GM19438 (cell line): ENCODE results near the gene ELMO1.
"Not testable (repeated sequence)": the region's sequence is repeated elsewhere in the genome, so short reads cannot be mapped to it uniquely, and the experiment has no call there.

Source experiments
- ATAC-seq: cut with Tn5 transposase; IDR thresholded peaks from one replicate; pipeline ENCODE4 v1.9.1; 2021; ENCODE audit warnings: low read depth; ENCODE audit not compliant: unreplicated experiment

ELMO1 gene

GRCh38 chr7:37151741-37152413, 296.8 kb downstream of the ELMO1 start:
- ATAC-seq = no peak

GRCh38 chr7:37150856-37151255, 297.8 kb downstream of the ELMO1 start:
- ATAC-seq = no peak

GRCh38 chr7:37150180-37150579, 298.5 kb downstream of the ELMO1 start:
- ATAC-seq = no peak

GRCh38 chr7:37149773-37150124, 298.9 kb downstream of the ELMO1 start:
- ATAC-seq = no peak

- ATAC-seq = no peak
These were observed 299.5 kb downstream of the ELMO1 start for GRCh38 chr7:37149051-37149772.

- ATAC-seq = no peak
These were observed 303.0 kb downstream of the ELMO1 start for GRCh38 chr7:37145682-37146081.

- no peak for ATAC-seq
These were observed 304.2 kb downstream of the ELMO1 start for GRCh38 chr7:37144423-37144822.

- no peak for ATAC-seq
These were observed 305.7 kb downstream of the ELMO1 start for GRCh38 chr7:37142958-37143357.

GRCh38 chr7:37141742-37142141, 306.9 kb downstream of the ELMO1 start:
- ATAC-seq = no peak

GRCh38 chr7:37133902-37134301, 314.8 kb downstream of the ELMO1 start:
- ATAC-seq = not testable (repeated sequence)

GRCh38 chr7:37131855-37132254, 316.8 kb downstream of the ELMO1 start:
- ATAC-seq = no peak

- ATAC-seq = no peak
These were observed 319.6 kb downstream of the ELMO1 start for GRCh38 chr7:37129035-37129425.

GRCh38 chr7:37128327-37129034, 320.2 kb downstream of the ELMO1 start:
- no peak for ATAC-seq

- no peak for ATAC-seq
These were observed 329.3 kb downstream of the ELMO1 start for GRCh38 chr7:37119296-37119860.

GRCh38 chr7:37118004-37118403, 330.7 kb downstream of the ELMO1 start:
- no peak for ATAC-seq

GRCh38 chr7:37117292-37117691, 331.4 kb downstream of the ELMO1 start:
- no peak for ATAC-seq

GRCh38 chr7:37116093-37116701, 332.5 kb downstream of the ELMO1 start:
- ATAC-seq = no peak

GRCh38 chr7:37113661-37114355, 334.9 kb downstream of the ELMO1 start:
- ATAC-seq = no peak

- ATAC-seq = no peak
These were observed 335.8 kb downstream of the ELMO1 start for GRCh38 chr7:37112876-37113275.

- no peak for ATAC-seq
These were observed 336.4 kb downstream of the ELMO1 start for GRCh38 chr7:37112218-37112617.
